Osteocyte (in vitro differentiated cells): ENCODE results near the gene SUPT3H. TPM values are rescaled to one million over a fixed set of nuclear protein-coding genes. Genes with fewer than 3 reads are reported as not detected.

Experiments used
- DNase-seq: peaks from one replicate; pipeline ENCODE4 v3.0.0; 2021; ENCODE audit warnings: mixed read lengths; ENCODE audit not compliant: unreplicated experiment; ENCODE audit errors: extremely low spot score
- H3K27ac Mint-ChIP-seq: one replicate; pipeline ENCODE4 v1.8.0; 2021; ENCODE audit warnings: mild to moderate bottlenecking, mixed read lengths; ENCODE audit not compliant: unreplicated experiment
- H3K27me3 Mint-ChIP-seq: one replicate; pipeline ENCODE4 v1.8.0; 2021; ENCODE audit warnings: mixed read lengths; ENCODE audit not compliant: unreplicated experiment
- H3K36me3 Mint-ChIP-seq: one replicate; pipeline ENCODE4 v1.8.0; 2021; ENCODE audit warnings: mixed read lengths; ENCODE audit not compliant: unreplicated experiment
- H3K4me1 Mint-ChIP-seq: one replicate; pipeline ENCODE4 v1.8.0; 2021; ENCODE audit warnings: mixed read lengths; ENCODE audit not compliant: unreplicated experiment
- H3K4me3 Mint-ChIP-seq: one replicate; pipeline ENCODE4 v1.8.0; 2021; ENCODE audit warnings: mild to moderate bottlenecking, moderate library complexity, mixed read lengths; ENCODE audit not compliant: unreplicated experiment
- H3K9me3 Mint-ChIP-seq: one replicate; pipeline ENCODE4 v1.8.0; 2021; ENCODE audit warnings: mixed read lengths; ENCODE audit not compliant: unreplicated experiment
- CTCF ChIP-seq: fragments of 200-600 bp; sonication (generic); IDR thresholded peaks from 2 replicates; pipeline ENCODE4 v1.5.0; 2021; ENCODE audit warnings: antibody characterized with exemption, mild to moderate bottlenecking, moderate library complexity
- total RNA-seq: library from RNA; stranded (reverse); gene quantifications from 2 replicates; pipeline ENCODE4 v1.2.1, GENCODE V29; 2021

SUPT3H gene
- total RNA-seq, 1 donor from 2014 or later, result 13.2 TPM

- H3K27ac Mint-ChIP-seq, result no peak overlapping the region
- H3K4me1 Mint-ChIP-seq, result no peaks in the 10 kb centered on the region
- TF ChIP-seq CTCF, result no peak
- no peaks in the 10 kb centered on the region for H3K27me3 Mint-ChIP-seq
- peaks cover 21% of the 10 kb centered on the region for H3K36me3 Mint-ChIP-seq
- H3K9me3 Mint-ChIP-seq, result peaks cover 20% of the 10 kb centered on the region
- no peak for DNase-seq
- H3K4me3 Mint-ChIP-seq, result no peak overlapping the region
These were observed 67.5 kb downstream of the SUPT3H start for GRCh38 chr6:45310118-45310788.

GRCh38 chr6:45305546-45305945 is 72.2 kb downstream of the SUPT3H start:
- Mint-ChIP-seq H3K36me3 (peaks cover 14% of the 10 kb centered on the region), H3K4me1 (no peaks in the 10 kb centered on the region), H3K27me3 (no peaks in the 10 kb centered on the region), H3K27ac (no peak overlapping the region), H3K4me3 (no peak overlapping the region), H3K9me3 (peaks cover 13% of the 10 kb centered on the region)
- no peak for DNase-seq
- no peak for TF ChIP-seq CTCF

GRCh38 chr6:45302832-45303231 is 74.9 kb downstream of the SUPT3H start:
- DNase-seq, result no peak
- Mint-ChIP-seq H3K36me3 (peaks cover 8% of the 10 kb centered on the region), H3K4me3 (no peak overlapping the region), H3K27me3 (no peaks in the 10 kb centered on the region), H3K27ac (no peak overlapping the region), H3K4me1 (no peaks in the 10 kb centered on the region), H3K9me3 (peaks cover 10% of the 10 kb centered on the region)
- no peak for TF ChIP-seq CTCF

- no peak overlapping the region for H3K4me3 Mint-ChIP-seq
- peaks cover 2% of the 10 kb centered on the region for H3K36me3 Mint-ChIP-seq
- H3K9me3 Mint-ChIP-seq, result peaks cover 6% of the 10 kb centered on the region
- no peak for DNase-seq
- no peak overlapping the region for H3K27ac Mint-ChIP-seq
- no peaks in the 10 kb centered on the region for H3K27me3 Mint-ChIP-seq
- no peaks in the 10 kb centered on the region for H3K4me1 Mint-ChIP-seq
- TF ChIP-seq CTCF, result no peak
These were observed 76.2 kb downstream of the SUPT3H start for GRCh38 chr6:45301348-45302142.

GRCh38 chr6:45300736-45301135 is 77.0 kb downstream of the SUPT3H start:
- no peak for DNase-seq
- H3K9me3 Mint-ChIP-seq, result peaks cover 6% of the 10 kb centered on the region
- H3K27me3 Mint-ChIP-seq, result no peaks in the 10 kb centered on the region
- no peak for TF ChIP-seq CTCF
- no peaks in the 10 kb centered on the region for H3K4me1 Mint-ChIP-seq
- no peak overlapping the region for H3K27ac Mint-ChIP-seq
- H3K4me3 Mint-ChIP-seq, result no peak overlapping the region
- no peaks in the 10 kb centered on the region for H3K36me3 Mint-ChIP-seq
